ENCODE results near the gene PCLO.

Gene PCLO

GRCh38 chr7:82741493-82741892 is 421.2 kb downstream of the PCLO start:
- Histone ChIP-seq H3K56ac (ENCODE audit: low read length) (no peak overlapping the region), H2BK5ac (ENCODE audit: low read length) (no peak overlapping the region), H2BK15ac (replicated peaks; ENCODE audit: low read depth) (no peak overlapping the region), H3K23ac (ENCODE audit: low read length) (no peak overlapping the region), H3K79me1 (ENCODE audit: low read length) (no peaks in the 10 kb centered on the region), H3K36me3 (ENCODE audit: control insufficient read depth, insufficient read depth, low read length) (no peaks in the 10 kb centered on the region), H3K4ac (ENCODE audit: low read depth, low read length) (no peak overlapping the region), H3K79me2 (ENCODE audit: control insufficient read depth, insufficient read depth, low read length) (no peaks in the 10 kb centered on the region), H3K27ac (ENCODE audit: low read depth, low read length) (no peak overlapping the region), H3K18ac (ENCODE audit: low read length) (no peak overlapping the region), H2AK5ac (ENCODE audit: low read length) (no peak overlapping the region), H3K4me1 (ENCODE audit: control insufficient read depth, low read depth, low read length) (peaks cover 10% of the 10 kb centered on the region), H3K27me3 (ENCODE audit: insufficient read depth, low read length, poor library complexity) (no peaks in the 10 kb centered on the region), H2BK120ac (ENCODE audit: low read depth, low read length) (no peak overlapping the region), H3K4me2 (ENCODE audit: low read length) (no peak overlapping the region), H4K5ac (ENCODE audit: low read length) (no peak overlapping the region), H3K4me3 (ENCODE audit: low read length) (no peak overlapping the region), H3K9ac (ENCODE audit: low read length) (no peak overlapping the region), H4K8ac (ENCODE audit: low read depth, low read length) (no peak overlapping the region)
- no peak for DNase-seq

GRCh38 chr7:82740246-82740848 is 422.3 kb downstream of the PCLO start:
- Histone ChIP-seq H3K23ac (ENCODE audit: low read length) (no peak overlapping the region), H3K79me1 (ENCODE audit: low read length) (no peaks in the 10 kb centered on the region), H3K27me3 (ENCODE audit: insufficient read depth, low read length, poor library complexity) (no peaks in the 10 kb centered on the region), H2BK15ac (replicated peaks; ENCODE audit: low read depth) (no peak overlapping the region), H4K8ac (ENCODE audit: low read depth, low read length) (no peak overlapping the region), H3K18ac (ENCODE audit: low read length) (no peak overlapping the region), H3K4me3 (ENCODE audit: low read length) (no peak overlapping the region), H3K9ac (ENCODE audit: low read length) (no peak overlapping the region), H4K5ac (ENCODE audit: low read length) (no peak overlapping the region), H3K4ac (ENCODE audit: low read depth, low read length) (no peak overlapping the region), H3K56ac (ENCODE audit: low read length) (no peak overlapping the region), H3K36me3 (ENCODE audit: control insufficient read depth, insufficient read depth, low read length) (no peaks in the 10 kb centered on the region), H2BK5ac (ENCODE audit: low read length) (no peak overlapping the region), H3K4me2 (ENCODE audit: low read length) (no peak overlapping the region), H3K4me1 (ENCODE audit: control insufficient read depth, low read depth, low read length) (peaks cover 10% of the 10 kb centered on the region), H2AK5ac (ENCODE audit: low read length) (no peak overlapping the region), H2BK120ac (ENCODE audit: low read depth, low read length) (no peak overlapping the region), H3K79me2 (ENCODE audit: control insufficient read depth, insufficient read depth, low read length) (no peaks in the 10 kb centered on the region), H3K27ac (ENCODE audit: low read depth, low read length) (no peak overlapping the region)
- DNase-seq, result peak; percentile 67
- WGBS (ENCODE audit: extremely low coverage, insufficient coverage, low lambda C conversion rate), result 100% methylated on average over 1 of the region's 3 CpGs

- no peak for DNase-seq
- no peak overlapping the region for H3K4me2 ChIP-seq (ENCODE audit: low read length)
- no peak overlapping the region for H2AK5ac ChIP-seq (ENCODE audit: low read length)
- H4K8ac ChIP-seq (ENCODE audit: low read depth, low read length), result no peak overlapping the region
- no peak overlapping the region for H3K18ac ChIP-seq (ENCODE audit: low read length)
- H3K27me3 ChIP-seq (ENCODE audit: insufficient read depth, low read length, poor library complexity), result no peaks in the 10 kb centered on the region
- H2BK5ac ChIP-seq (ENCODE audit: low read length), result no peak overlapping the region
- H3K27ac ChIP-seq (ENCODE audit: low read depth, low read length), result no peak overlapping the region
- no peak overlapping the region for H3K23ac ChIP-seq (ENCODE audit: low read length)
- H3K79me2 ChIP-seq (ENCODE audit: control insufficient read depth, insufficient read depth, low read length), result no peaks in the 10 kb centered on the region
- H4K5ac ChIP-seq (ENCODE audit: low read length), result no peak overlapping the region
- no peak overlapping the region for H2BK15ac ChIP-seq (replicated peaks; ENCODE audit: low read depth)
- H3K36me3 ChIP-seq (ENCODE audit: control insufficient read depth, insufficient read depth, low read length), result no peaks in the 10 kb centered on the region
- H3K79me1 ChIP-seq (ENCODE audit: low read length), result no peaks in the 10 kb centered on the region
- no peaks in the 10 kb centered on the region for H3K4me1 ChIP-seq (ENCODE audit: control insufficient read depth, low read depth, low read length)
- no peak overlapping the region for H3K4me3 ChIP-seq (ENCODE audit: low read length)
- H3K4ac ChIP-seq (ENCODE audit: low read depth, low read length), result no peak overlapping the region
- no peak overlapping the region for H3K56ac ChIP-seq (ENCODE audit: low read length)
- no peak overlapping the region for H3K9ac ChIP-seq (ENCODE audit: low read length)
- WGBS (ENCODE audit: extremely low coverage, insufficient coverage, low lambda C conversion rate), result no CpG with 5 or more reads among the region's 3 CpGs
- no peak overlapping the region for H2BK120ac ChIP-seq (ENCODE audit: low read depth, low read length)
Observed at GRCh38 chr7:82736633-82737032, 426.1 kb downstream of the PCLO start.

- Histone ChIP-seq H2BK15ac (replicated peaks; ENCODE audit: low read depth) (no peak overlapping the region), H2BK120ac (ENCODE audit: low read depth, low read length) (no peak overlapping the region), H3K23ac (ENCODE audit: low read length) (no peak overlapping the region), H4K5ac (ENCODE audit: low read length) (no peak overlapping the region), H3K56ac (ENCODE audit: low read length) (no peak overlapping the region), H3K4ac (ENCODE audit: low read depth, low read length) (no peak overlapping the region), H3K4me3 (ENCODE audit: low read length) (no peak overlapping the region), H4K8ac (ENCODE audit: low read depth, low read length) (no peak overlapping the region), H2AK5ac (ENCODE audit: low read length) (no peak overlapping the region), H3K27me3 (ENCODE audit: insufficient read depth, low read length, poor library complexity) (no peaks in the 10 kb centered on the region), H2BK5ac (ENCODE audit: low read length) (no peak overlapping the region), H3K27ac (ENCODE audit: low read depth, low read length) (no peak overlapping the region), H3K4me1 (ENCODE audit: control insufficient read depth, low read depth, low read length) (no peaks in the 10 kb centered on the region), H3K79me2 (ENCODE audit: control insufficient read depth, insufficient read depth, low read length) (no peaks in the 10 kb centered on the region), H3K79me1 (ENCODE audit: low read length) (no peaks in the 10 kb centered on the region), H3K18ac (ENCODE audit: low read length) (no peak overlapping the region), H3K4me2 (ENCODE audit: low read length) (no peak overlapping the region), H3K9ac (ENCODE audit: low read length) (no peak overlapping the region), H3K36me3 (ENCODE audit: control insufficient read depth, insufficient read depth, low read length) (no peaks in the 10 kb centered on the region)
- DNase-seq, result no peak
- WGBS (ENCODE audit: extremely low coverage, insufficient coverage, low lambda C conversion rate), result no CpG with 5 or more reads among the region's 3 CpGs
Observed at GRCh38 chr7:82732677-82733076, 430.0 kb downstream of the PCLO start.

GRCh38 chr7:82729172-82730030 is 433.3 kb downstream of the PCLO start:
- 100% methylated on average over 2 of the region's 8 CpGs for WGBS (ENCODE audit: extremely low coverage, insufficient coverage, low lambda C conversion rate)
- H4K8ac ChIP-seq (ENCODE audit: low read depth, low read length), result no peak overlapping the region
- no peak overlapping the region for H2BK5ac ChIP-seq (ENCODE audit: low read length)
- H3K4me2 ChIP-seq (ENCODE audit: low read length), result no peak overlapping the region
- no peak overlapping the region for H3K4me3 ChIP-seq (ENCODE audit: low read length)
- DNase-seq, result peak; percentile 55
- H3K4me1 ChIP-seq (ENCODE audit: control insufficient read depth, low read depth, low read length), result no peaks in the 10 kb centered on the region
- H3K56ac ChIP-seq (ENCODE audit: low read length), result no peak overlapping the region
- no peak overlapping the region for H2BK15ac ChIP-seq (replicated peaks; ENCODE audit: low read depth)
- H3K27me3 ChIP-seq (ENCODE audit: insufficient read depth, low read length, poor library complexity), result no peaks in the 10 kb centered on the region
- no peak overlapping the region for H3K23ac ChIP-seq (ENCODE audit: low read length)
- no peak overlapping the region for H3K9ac ChIP-seq (ENCODE audit: low read length)
- H3K79me2 ChIP-seq (ENCODE audit: control insufficient read depth, insufficient read depth, low read length), result no peaks in the 10 kb centered on the region
- no peaks in the 10 kb centered on the region for H3K36me3 ChIP-seq (ENCODE audit: control insufficient read depth, insufficient read depth, low read length)
- H4K5ac ChIP-seq (ENCODE audit: low read length), result no peak overlapping the region
- H3K79me1 ChIP-seq (ENCODE audit: low read length), result no peaks in the 10 kb centered on the region
- H2BK120ac ChIP-seq (ENCODE audit: low read depth, low read length), result no peak overlapping the region
- H3K27ac ChIP-seq (ENCODE audit: low read depth, low read length), result no peak overlapping the region
- no peak overlapping the region for H3K18ac ChIP-seq (ENCODE audit: low read length)
- no peak overlapping the region for H3K4ac ChIP-seq (ENCODE audit: low read depth, low read length)
- no peak overlapping the region for H2AK5ac ChIP-seq (ENCODE audit: low read length)

Data from mesendoderm (in vitro differentiated cells).